ENCODE results near the gene SLC25A12.

- TF ChIP-seq, protein P1, sequence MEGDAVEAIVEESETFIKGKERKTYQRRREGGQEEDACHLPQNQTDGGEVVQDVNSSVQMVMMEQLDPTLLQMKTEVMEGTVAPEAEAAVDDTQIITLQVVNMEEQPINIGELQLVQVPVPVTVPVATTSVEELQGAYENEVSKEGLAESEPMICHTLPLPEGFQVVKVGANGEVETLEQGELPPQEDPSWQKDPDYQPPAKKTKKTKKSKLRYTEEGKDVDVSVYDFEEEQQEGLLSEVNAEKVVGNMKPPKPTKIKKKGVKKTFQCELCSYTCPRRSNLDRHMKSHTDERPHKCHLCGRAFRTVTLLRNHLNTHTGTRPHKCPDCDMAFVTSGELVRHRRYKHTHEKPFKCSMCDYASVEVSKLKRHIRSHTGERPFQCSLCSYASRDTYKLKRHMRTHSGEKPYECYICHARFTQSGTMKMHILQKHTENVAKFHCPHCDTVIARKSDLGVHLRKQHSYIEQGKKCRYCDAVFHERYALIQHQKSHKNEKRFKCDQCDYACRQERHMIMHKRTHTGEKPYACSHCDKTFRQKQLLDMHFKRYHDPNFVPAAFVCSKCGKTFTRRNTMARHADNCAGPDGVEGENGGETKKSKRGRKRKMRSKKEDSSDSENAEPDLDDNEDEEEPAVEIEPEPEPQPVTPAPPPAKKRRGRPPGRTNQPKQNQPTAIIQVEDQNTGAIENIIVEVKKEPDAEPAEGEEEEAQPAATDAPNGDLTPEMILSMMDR (IDR thresholded peaks at IDR 0.05; ENCODE audit: borderline replicate concordance, extremely low read depth, low read length, poor library complexity, severe bottlenecking) = no peak
- no peak for TF ChIP-seq EZH2 (IDR thresholded peaks at IDR 0.05; ENCODE audit: borderline replicate concordance, low read depth, low read length, severe bottlenecking)
Measured at GRCh38 chr2:171807831-171808393, 86.1 kb downstream of the SLC25A12 start.

All from DND-41 (cell line).